Iris pigment epithelial cell (primary cell): ENCODE measurements around the gene GALNT2.

Experiments
- DNase-seq: peaks from one replicate; pipeline ENCODE4 v3.0.0-alpha.2; 2011; ENCODE audit warnings: low read depth

GALNT2 gene

DNA sequence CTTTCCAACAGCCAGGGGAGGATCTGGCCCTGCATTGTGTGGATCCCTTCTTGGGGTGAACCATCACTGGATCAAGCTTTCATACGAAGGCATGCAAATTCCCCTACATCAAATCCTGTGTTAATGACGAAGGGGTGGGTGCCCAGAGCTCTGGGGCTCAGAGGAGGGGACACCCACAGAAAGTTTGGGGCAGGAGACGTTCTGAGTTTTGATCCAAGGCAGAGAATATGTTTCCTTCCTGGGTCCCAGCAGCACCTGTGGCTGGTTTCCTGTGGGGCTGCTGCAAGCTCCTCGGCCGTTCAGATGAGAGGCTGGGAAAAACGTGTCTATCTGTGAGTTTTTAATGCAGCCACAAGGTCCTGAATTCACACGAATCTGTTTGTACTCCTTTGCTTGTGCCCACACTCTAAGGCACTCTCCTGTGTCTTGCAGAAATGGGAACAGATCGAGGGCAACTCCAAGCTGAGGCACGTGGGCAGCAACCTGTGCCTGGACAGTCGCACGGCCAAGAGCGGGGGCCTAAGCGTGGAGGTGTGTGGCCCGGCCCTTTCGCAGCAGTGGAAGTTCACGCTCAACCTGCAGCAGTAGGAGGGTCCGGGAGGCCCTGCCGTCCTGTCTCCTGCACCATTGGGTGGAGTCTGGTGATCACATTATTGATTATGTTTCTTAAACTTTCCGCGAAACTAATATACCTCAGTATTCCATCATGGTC, 212.0 kb downstream of the GALNT2 start:
- DNase-seq: no peak

GRCh38 chr1:230279583-230279945, 212.5 kb downstream of the GALNT2 start:
- no peak for DNase-seq

- no peak for DNase-seq
Observed at GRCh38 chr1:230280054-230280795, 213.2 kb downstream of the GALNT2 start.

DNA sequence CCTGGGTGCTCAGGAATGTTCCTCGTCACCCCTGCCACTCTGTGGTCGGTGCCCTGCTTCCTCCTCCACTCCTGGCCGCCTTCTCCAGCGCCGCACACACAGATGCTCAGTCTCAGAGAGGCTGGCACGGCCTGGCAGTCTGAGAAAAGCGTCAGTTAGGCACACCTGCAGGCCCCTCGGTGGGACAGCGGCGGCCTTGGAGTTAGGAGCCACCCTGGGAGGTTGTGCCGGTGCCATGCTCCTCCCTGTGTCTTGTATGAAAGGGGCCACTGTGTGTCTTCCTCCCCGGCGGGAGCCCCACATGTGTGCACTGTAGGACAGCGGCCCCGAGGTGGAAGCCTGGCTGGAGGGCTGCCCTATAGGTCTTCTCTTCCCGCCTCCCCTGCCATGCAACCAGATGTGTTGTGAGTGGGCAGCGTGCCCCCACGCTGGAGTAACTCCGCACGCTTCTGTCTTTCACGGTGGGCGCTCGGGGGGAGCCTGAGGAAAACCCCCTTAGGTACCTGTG, 213.9 kb downstream of the GALNT2 start:
- no peak for DNase-seq

GRCh38 chr1:230281556-230281955, 214.5 kb downstream of the GALNT2 start:
- DNase-seq: no peak

DNA sequence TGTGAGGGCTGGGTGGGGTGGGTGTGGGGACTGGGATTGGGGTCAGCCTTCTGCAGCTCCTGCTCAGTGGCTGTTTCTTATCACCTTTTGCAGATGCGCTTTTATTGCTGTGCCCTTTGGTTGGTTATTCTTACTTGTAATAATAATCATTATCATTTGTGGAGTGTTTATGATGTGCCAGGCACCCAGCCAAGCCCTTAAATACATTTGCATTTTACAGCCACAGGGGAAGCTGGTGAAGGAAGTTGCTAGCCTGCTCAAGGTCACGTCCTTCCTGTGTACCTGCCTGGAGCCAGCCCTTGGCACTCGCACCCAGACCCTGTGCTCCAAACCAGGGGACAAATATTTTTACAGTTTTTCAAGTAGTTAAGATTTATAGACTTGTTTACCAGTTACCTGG, 215.1 kb downstream of the GALNT2 start:
- no peak for DNase-seq

DNA sequence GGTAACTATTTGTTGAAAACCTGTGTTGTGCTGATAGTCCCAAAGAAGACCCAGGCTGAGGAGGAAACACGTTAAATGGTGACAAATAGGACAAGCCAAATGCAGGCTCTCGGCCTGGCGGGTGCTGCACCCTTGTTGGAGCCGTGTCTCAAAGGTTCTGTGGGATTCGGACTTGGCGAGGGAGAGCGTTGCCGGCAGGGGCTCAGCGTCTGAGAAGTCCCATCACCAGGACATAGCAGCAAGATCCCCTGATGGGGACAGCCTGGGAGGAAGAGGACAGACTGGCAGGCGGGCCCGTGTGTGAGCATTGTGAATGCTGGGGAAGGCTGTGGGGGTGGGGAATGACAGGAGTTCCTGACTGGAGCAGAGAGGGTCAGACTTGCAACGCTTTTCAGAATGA, 216.6 kb downstream of the GALNT2 start:
- no peak for DNase-seq

DNA sequence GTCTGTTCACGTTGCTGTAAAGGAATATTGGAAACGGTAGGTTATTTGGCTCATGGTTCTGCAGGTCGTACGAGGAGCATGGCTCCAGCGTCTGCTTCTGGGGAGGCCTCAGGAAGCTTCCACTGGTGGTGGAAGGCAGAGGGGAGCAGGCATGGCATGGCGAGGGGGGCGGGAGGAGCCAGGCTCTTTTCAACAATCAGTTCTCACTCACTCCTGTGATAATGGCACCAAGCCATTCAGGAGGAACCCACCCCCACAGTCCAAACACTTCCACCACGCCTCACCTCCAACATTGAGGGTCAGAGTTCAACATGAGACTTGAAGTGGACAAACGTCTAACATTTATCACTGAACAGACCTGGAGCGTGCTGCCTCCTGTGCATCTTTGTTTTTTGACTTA, 217.9 kb downstream of the GALNT2 start:
- no peak for DNase-seq

DNA sequence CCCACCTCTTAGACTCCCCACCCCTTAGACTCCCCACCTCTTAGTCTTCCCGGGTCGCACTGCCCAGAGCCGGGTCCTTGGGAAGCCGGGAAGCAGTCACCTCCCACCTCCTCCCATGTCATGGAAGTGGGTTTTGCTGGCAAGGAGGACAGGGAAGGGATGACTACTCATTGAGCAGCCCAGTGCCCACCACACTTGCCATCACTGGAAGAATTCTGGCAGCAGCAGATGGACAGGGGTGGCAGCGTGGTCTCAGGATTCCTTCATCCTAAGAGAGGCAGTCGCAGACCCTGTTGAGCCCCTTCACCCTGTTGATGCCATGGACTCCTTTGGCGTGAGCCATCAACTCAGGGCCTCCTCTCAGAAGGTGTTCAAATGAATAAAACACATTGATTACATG, 218.3 kb downstream of the GALNT2 start:
- DNase-seq: no peak

- DNase-seq: no peak
Observed at GRCh38 chr1:230286166-230286889, 219.3 kb downstream of the GALNT2 start.

GRCh38 chr1:230286890-230287269, 219.8 kb downstream of the GALNT2 start:
- DNase-seq: no peak

DNA sequence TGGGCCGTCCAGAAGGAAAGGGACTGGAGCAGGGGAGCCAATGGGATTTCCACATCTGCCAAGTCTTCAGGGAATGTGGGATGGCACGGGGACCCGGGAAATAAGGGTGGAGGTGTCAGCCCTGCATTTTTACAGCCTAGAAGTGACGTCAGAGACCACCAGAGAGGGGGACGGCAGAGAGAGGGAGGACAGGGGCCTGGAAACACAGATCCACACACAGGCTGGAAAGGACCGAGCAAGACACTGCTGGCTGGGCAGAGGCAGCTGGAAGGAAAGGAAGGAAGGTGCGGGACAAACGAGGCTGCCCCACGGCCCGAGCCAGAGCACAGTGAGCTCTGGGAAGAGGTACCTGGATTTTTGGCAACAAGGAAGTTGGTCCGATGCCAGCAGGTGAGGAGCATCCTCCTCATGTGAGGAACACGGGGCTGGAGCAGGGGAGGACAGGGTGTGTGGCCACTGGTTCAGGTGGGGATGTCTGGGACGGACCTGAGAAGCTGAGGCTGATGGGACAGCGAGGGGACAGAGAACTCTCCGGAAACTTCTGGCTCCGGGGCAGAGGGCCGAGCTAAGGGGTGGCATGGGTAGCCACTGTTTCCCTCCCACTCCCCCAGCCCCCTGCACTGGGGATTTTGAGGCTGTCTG, 220.8 kb downstream of the GALNT2 start:
- no peak for DNase-seq

- peak; percentile 29 for DNase-seq
Observed at GRCh38 chr1:230288641-230289349, 221.8 kb downstream of the GALNT2 start.

GRCh38 chr1:230289350-230289644, 222.3 kb downstream of the GALNT2 start:
- no peak for DNase-seq

- DNase-seq: no peak
Observed at GRCh38 chr1:230291731-230292620, 224.9 kb downstream of the GALNT2 start.

- no peak for DNase-seq
Observed at GRCh38 chr1:230292689-230293389, 225.8 kb downstream of the GALNT2 start.

DNA sequence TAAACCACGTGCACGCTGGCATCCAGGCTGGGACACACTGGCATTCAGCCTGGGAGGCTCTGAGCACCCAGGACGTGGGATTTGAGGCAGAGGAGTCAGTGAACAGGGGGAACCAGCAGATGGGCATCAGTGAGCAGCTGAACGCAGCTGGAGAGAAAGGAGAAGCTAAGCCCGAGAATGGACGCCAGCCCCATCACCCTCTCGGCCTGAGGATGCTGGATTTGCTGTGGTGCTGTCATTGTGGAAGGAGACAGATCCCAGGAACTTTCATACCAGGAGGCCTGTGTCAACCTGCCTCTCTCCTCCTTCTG, 226.3 kb downstream of the GALNT2 start:
- DNase-seq: no peak

DNA sequence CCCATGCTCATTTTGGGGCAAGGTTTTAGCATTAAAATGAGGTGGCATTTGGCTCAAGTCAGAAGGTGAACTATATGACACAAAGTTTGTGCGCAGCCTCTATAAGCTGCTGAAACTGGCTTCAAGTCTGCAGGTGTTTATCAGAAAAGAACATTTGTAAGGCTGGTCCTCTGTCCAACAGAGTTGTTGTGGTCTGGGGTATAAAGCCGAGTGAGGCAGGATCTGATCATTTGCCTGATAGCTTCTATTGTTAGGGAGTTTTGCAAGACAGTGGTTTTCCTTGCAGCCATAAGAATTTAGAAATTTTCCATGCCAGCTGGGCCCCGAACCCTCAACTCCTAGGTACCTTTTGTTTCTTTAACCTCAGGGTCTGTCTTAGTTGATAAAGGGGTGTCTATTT, 228.3 kb downstream of the GALNT2 start:
- no peak for DNase-seq

GRCh38 chr1:230299191-230300006, 232.4 kb downstream of the GALNT2 start:
- no peak for DNase-seq
